NCI-H128 (cell line): ENCODE results near the gene PTPRA.
"Not testable (repeated sequence)": the region's sequence is repeated elsewhere in the genome, so short reads cannot be mapped to it uniquely, and the experiment has no call there.

Experiments used
- DNase-seq: peaks from one replicate; lab custom pipeline; 2025; ENCODE audit not compliant: unreplicated experiment; lab: John Stamatoyannopoulos, UW

PTPRA gene

DNA sequence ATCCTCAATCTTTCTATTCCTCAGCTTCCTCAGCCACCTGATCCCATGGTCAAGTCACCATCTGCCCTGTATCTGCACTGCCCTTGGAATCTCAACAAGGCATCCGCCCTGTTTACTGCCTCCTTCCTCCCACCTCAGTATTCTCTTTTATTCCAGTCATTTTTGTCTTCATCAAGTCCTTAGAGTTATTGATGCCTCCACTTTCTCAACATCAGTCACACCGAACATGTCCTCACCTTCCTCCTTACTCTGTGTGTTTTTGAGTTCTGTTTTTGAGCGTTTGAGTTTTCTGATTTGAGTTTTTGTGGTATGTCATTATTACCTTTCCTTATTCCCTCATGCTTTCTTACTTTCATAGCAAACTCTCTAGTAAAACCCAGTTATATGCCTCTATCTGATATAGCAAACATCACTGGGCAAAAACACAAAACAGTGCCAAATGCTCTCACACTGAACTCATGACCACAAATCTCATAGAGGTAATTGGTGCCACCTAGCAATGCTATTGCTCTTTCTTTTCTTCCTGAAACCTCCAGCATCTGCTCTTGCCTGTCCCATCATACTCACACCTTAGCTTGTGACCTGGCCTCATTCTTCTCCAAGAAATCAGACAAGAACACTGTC is 158.4 kb downstream of the PTPRA start:
- no peak for DNase-seq

DNA sequence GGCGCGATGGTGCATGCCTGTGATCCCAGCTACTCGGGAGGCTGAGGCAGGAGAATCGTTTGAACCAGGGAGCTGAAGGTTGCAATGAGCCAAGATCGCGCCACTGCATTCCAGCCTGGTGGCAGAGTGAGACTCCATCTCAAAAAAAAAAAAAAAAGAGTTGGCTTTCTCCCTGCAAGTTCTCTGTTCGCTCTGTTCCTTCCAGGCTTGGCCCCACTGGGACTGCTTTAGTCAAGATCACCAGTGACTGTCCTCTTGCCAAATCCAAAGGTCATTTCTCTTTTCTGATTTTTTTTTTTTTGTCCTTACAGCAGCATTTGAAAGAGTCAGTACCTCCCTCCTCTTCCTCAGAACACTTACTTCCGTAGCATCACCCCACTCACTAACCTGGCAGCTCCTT is 159.3 kb downstream of the PTPRA start:
- no peak for DNase-seq

DNA sequence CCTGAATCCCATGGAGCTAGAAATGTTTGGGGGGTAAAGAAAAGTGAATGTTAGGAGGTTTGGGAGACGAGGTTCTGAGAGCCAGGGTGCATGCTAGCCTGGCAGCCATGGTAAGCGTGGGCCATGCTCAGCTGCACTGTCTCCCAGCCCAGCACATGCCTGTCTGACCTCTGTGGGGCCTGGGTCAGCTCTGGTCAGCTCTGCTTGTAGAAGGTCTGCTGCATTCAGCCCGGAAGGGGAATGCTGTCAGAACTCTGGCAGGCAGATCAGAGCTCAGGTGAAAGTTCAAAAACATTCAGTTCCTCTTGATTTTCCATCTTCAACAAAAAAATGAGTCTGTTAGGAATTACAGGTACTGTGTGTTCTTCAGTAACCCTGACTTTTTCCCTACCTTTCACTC is 164.4 kb downstream of the PTPRA start:
- no peak for DNase-seq

DNA sequence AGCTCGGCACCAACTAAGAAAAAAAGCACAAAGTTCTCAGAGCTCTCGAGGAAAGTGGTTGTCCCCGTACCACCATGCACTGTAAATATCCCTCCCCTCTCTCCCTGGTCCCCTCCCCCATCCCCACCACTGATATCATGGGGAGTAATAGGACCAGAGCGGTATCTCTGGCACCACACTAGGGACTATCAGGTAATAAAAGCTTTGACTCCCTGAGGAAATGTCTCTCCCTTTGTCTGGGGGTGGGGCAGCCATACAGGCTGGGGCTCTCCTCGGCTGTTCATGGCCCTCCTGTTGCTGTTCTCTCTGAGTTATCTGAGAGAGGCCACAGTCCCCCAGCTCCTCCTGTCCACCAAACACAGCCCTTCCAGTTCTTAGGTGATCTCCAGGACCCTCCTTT is 165.2 kb downstream of the PTPRA start:
- no peak for DNase-seq

DNA sequence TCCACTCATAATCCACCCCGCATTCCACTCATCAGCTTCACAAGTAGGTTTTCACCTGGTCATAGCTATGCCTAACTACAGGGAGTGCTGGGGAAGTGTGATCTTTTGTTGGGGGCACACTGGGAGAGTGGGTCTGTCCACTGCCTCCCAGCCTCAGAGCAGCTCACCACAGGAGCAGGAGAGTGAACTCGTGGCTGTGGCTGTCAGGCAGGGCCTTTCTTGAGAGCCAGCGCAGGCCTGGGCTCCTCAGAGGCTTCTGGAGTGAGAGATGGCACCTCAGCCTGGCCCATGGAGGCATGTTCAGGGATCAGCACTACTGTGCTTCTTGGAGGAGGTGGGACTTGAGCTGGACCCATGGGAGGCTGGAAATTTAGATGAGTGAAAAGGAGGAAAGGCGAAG is 166.1 kb downstream of the PTPRA start:
- no peak for DNase-seq

DNA sequence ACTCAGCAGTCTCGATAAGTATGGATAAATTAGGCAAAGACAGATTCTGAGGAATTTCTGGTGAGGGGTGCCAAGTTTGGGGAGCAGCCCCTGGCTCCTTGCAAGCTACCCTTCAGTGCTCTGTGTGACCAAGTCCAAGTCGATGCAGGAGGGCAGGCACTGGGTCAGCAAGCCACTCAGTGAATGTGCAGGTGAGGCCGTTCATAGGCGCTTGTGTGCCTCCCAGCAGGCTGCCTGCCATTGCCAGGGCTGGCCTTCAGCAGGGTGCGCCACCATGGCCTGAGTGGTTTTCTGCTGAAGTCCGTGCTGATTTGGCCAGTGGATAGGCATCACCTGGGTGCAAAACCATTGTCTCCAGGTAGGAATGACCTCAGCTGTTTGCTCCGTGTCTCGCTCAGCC is 166.8 kb downstream of the PTPRA start:
- no peak for DNase-seq

DNA sequence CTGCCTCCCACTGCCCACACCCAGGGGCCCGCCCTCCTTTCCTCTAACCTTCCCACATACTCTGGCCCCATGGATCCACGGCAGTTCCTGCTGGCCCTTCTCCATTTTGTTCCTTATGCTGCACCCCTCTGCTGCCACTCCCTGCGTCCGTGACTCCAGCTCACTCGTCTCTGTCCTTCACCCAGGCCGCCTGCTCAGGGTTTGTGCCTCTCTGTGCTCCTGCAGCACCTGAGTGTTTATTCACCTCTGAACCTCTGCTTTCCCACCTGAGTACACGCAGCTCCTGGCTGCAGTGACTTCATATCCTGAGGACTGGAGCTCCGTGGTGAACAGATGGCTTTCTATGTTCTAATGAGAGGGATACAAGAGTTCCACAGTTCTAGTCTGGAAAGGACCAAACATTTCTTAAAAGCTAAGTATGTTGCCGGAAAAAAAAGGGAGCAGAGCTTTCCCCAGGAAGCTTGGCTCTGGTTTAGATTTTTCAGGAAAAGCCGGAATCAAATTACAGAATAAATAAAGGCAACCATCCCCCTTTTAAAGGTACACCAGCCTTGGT is 168.7 kb downstream of the PTPRA start:
- DNase-seq = no peak

DNA sequence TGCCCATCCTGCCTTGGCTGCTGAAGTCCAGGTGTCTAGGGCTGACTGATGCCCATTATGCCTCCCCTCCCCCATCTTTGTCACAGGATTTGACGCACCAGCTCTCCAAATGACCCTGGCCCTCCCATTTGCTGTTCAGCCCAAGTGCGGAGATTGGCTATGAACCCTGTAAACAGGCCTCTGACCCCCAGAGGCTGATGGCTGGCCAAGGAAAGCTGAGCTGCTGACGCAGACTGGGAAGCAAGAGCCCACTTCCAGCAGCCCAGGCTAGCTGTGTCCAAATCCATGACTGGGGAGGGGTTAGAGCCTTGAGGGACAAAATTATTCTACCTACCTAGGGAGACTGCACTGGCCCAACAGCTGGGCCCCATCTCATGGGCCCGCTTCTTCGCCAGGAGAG is 169.3 kb downstream of the PTPRA start:
- no peak for DNase-seq

DNA sequence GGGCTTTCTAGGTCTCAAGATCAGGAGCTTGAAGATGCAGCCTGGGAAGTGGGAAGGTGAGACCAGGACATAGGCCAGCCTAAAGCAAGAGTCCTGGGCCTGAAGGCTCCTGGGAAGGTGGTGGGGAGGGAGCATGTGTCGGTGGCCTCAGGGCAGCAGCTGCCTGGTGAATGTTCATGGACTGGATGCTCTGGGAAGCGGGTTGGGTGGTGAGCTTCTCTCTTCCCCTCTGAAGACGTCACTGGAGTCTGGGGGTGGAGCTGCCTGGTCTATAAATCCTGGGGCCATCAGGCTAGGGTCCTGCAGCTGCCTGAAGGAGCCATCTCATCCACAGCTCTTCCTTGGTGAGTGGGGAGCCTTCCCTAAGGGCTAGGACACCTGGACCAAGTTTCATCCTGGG is 170.0 kb downstream of the PTPRA start, which contains the start of gene GNRH2:
Gene GNRH2 (plus strand): TSS at position 301 of the 400 bp plus-strand sequence. CDS start 793 bp downstream, outside the sequence.
- DNase-seq = no peak

DNA sequence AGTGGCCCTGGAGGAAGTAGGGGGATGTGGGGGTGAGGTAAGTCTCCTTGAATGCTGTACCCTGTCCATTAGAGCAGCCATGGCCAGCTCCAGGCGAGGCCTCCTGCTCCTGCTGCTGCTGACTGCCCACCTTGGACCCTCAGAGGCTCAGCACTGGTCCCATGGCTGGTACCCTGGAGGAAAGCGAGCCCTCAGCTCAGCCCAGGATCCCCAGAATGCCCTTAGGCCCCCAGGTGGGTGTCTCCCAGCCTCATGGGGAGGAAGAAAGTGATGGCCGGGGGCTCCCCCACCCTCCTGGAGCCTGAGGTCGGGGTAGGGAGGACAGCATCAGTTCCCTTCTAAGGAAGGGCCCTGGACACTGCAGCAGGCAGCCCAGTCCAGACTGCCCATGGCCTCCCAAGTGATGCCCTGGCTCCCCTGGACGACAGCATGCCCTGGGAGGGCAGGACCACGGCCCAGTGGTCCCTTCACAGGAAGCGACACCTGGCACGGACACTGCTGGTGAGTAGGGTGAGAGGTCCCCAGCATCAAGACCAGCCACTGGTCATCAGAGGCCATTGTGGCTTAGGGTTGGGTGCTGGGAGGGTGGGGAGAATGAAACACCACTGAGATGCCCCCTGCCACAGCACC is 171.2 kb downstream of the PTPRA start:
- DNase-seq = no peak

DNA sequence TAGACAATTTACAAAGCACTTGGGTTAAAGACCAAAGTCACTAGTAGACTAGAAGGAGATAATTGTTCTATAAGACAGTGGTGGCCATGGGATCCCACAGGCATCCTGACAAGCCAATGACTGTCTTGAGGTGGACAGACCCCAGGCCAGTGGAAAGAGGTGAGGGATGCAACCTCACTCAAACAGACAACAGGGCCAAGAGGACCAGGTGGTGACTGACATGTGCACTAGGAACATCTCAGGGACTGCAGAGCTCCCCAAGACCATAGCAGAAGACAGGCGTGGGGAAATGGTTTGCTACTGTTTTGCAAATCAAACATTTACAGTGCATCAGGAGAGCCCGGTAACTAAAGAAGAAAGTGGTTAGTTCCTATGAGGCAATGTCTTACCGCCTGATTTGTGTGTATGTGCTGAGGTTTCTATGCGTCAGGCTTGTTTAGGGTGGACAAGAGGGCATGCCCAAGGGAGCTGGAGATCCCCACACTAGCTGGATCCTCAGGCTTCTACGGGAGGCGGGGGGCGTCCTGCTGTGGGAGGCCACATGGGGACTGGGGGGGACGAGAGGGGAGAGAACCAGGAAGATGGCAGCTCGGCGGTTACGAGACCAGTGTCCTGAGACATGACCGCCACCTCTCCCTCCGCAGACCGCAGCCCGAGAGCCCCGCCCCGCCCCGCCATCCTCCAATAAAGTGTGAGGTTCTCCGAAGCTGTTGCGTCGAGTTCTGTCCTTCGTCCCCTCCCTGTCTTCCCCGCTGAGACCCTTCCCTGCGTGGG is 171.9 kb downstream of the PTPRA start:
- no peak for DNase-seq

DNA sequence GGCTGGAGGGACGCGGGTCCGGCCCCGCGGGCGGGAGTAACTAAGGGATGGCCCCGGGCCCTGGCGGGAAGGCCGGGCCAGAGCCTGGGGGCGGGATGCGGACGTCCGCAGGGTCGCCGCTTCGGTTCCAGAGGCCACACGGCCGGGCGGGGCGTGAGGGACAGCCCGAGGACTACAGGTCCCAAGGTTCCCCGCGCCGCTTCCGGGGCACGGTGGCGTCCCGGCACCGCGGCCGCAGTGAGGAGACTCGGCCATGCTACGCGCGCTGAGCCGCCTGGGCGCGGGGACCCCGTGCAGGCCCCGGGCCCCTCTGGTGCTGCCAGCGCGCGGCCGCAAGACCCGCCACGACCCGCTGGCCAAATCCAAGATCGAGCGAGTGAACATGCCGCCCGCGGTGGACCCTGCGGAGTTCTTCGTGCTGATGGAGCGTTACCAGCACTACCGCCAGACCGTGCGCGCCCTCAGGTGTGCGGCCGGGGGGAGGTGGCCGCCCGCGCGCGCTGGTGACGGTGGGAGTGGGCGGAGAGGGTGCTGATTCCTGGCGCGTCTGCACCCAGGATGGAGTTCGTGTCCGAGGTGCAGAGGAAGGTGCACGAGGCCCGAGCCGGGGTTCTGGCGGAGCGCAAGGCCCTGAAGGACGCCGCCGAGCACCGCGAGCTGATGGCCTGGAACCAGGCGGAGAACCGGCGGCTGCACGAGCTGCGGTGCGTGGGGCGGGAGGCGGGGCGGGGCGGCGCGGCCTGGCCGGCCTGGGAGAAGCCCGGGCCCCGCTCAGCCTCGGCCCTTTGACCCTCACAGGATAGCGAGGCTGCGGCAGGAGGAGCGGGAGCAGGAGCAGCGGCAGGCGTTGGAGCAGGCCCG is 172.8 kb downstream of the PTPRA start, which contains the start of gene MRPS26:
Gene MRPS26 (plus strand): TSS at position 237 of the 861 bp plus-strand sequence. CDS start 17 bp downstream, at position 254.
- DNase-seq = peak; percentile 56

DNA sequence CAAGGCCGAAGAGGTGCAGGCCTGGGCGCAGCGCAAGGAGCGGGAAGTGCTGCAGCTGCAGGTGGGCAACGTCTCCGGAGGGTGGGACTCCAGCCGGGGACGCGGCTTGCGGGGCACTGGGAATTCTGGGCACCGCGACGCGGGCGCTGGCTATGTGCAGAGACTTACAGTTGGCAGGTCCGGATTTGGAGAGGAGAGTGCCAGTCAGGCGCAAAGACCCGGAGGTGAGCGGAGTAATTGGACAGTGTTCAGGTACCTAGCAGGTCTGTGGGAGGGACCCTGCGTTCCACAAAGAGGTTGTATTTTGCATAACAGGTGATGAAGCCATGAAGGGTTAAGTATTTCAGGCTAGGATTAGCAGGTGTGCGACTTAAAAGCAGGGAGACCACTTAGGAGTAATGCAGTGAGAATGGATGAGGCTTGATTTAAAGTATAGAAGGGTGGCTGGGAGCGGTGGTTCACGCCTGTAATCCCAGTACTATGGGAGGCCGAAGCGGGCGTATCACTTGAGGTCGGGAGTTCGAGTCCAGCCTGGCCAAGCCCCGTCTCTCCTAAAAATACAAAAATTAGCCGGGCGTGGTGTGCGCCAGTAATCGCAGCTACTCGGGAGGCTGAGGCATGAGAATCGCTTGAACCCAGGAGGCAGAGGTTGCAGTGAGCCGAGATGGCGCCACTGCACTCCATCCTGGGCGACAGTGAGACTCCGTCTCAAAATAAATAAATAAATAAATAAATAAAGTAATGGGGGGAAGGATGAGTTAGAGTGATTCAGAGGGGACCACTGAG is 173.6 kb downstream of the PTPRA start:
- no peak for DNase-seq

DNA sequence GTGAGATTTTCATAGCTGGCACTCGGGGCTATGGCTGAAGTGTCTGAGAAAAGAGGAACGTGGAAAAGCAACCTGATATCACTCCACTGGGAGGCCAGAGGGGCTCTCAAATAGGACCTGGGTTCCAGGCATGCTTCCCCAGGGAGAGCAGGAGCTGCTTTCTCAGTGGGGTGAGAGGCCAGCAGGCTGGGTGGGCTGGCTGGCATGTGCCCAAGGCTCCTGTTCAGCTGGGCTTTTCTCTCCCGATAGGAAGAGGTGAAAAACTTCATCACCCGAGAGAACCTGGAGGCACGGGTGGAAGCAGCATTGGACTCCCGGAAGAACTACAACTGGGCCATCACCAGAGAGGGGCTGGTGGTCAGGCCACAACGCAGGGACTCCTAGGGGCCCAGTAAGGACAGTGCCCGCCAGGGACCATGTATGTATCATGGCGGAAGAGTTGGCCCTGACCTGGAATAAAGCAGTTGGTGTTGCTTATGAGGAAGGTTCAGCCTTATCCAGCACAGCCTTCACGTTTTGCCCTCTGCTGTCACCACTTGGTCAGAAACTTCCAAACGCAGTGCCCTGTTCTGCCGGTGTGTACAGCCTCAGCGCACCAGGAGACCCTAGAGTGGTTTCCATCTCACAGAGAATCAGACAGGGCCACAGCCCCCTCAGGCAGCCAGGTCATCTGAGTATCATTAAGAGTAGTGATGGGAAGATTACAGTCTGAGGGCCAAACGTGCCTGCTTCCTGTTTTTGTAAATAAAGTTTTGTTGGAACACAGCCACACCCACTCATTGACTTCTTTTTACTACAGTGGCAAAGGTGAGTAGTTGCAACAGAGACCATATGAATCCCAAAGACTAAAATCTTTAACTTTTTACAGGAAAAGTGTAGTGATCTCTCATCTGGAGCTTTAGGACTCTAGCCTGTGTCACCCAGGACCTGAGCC is 174.5 kb downstream of the PTPRA start:
- no peak for DNase-seq

DNA sequence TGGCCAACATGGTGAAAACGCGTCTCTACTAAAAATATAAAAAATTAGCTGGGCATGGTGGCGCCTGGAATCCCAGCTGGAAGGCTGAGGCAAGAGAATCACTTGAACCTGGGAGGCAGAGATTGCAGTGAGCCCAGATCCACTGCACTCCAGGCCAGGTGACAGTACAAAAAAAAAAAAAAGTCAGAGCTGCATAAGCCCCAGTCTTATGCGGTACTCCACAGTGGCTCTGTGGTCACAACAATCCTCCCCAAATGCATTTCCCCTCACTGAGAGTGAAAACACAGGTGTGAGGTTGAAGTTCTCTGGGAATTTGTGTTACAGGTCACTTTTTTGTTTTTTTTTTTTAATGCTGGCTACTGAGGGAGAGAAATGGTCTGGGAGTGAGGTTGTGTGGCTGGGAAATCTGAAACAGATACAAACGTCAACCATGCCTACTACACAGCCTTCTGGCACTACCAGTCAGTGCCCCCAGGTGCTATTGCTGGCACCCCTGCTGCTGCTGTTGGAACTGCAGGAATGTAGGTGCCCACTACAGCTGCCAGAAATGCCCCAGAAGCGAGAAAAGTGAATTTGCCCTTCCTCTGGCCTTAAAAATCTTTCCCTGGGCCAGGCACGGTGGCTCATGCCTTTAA is 178.2 kb downstream of the PTPRA start:
- DNase-seq = no peak

DNA sequence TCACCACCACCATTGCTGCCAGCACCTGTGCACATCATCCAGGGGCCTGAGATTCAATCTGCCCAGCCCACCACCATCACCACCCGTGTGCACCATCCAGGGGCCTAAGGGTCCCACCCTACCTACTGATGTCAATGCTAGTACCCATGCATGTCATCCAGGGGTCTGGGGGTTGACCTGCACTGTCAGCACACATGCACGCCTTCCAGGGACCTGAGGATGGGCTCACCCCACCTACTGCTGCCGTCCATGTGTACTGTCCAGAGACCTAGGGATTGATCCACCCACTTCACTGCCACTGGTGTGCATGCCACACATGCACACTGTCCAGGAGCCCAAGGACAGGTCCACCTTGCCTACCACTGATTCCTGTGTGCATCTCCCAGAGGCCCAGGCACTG is 186.2 kb downstream of the PTPRA start:
- no peak for DNase-seq

DNA sequence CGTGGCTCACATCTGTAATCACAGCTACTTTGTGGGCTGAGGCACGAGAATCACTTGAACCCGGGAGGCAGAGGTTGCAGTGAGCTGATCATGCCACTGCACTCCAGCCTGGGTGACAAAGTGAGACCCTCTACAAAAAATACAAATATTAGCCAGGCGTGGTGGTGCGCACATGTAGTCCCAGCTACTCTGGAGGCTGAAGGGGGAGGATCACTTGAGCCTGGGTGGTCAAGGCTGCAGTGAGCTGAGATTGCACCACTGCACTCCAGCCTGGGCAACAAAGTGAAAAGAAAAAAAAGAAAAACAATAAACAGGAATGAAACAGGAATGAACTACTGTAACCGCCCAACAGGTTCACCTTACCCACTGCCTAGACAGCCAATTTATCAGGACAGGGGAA is 190.8 kb downstream of the PTPRA start:
- DNase-seq = not testable (repeated sequence)
